ENCODE results near the gene RAD9A.
A peak's percentile ranks its signal among the peaks of the same experiment; 100 is the strongest.
"Not testable (repeated sequence)": the region's sequence is repeated elsewhere in the genome, so short reads cannot be mapped to it uniquely, and the experiment has no call there.

RAD9A gene

DNA sequence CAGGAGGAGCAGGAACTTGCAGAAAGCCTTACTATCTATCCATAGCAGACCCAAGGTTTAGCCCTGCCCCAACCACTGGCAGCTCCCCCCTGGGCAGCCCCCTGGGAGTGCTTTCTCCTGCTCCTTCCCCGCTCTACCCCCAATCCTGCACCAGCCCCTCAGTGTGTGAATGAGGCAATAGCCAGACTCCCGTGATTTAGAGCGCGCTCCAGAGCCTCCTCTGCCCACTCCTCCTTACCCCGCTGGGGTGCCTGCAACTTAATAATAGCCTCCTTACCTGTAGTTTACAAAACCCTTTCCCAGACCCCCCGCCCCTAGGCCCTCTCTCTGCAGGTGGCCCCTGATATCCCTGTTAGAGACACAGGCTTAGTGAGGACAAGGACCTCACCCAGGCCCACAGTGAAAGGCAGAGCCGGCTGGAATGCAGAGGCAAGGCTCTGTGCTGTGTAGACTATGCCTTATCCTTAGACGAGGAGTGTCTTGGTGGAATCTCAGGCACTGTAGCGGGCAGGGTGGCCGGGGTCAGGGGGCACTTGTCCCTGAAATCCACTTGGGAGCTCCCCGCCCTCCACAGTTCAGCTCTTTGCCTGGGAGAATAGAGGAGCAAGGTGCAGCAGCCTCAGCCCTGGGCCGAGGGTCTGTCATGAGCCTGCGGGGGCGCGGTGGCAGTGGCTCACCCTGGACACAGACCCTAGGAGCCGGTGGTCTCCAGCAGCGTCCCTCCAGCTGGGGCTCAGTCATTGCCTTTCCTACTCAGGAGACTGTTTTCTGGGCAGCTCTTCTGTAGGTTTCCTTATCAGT lies 19.4 kb downstream of the RAD9A start:
- no peak for DNase-seq

DNA sequence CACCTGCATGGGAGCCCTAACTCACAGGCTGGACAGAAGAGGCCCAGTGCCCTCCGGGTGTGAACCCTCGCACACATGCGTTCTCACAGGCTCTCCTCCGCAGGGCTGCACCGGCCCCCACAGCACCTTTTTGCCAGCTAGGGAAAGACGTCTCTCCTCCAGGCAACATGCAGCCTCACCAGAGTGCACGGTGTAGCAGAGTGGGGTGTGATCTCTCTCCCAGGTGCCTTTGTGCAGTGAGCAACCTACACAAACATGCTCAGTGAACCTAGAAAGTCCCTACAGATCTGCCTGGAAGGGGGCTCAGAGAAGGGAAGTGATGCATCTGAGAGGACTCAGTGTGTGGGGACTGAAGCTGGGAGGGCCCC lies 20.0 kb downstream of the RAD9A start:
- no peak for DNase-seq

DNA sequence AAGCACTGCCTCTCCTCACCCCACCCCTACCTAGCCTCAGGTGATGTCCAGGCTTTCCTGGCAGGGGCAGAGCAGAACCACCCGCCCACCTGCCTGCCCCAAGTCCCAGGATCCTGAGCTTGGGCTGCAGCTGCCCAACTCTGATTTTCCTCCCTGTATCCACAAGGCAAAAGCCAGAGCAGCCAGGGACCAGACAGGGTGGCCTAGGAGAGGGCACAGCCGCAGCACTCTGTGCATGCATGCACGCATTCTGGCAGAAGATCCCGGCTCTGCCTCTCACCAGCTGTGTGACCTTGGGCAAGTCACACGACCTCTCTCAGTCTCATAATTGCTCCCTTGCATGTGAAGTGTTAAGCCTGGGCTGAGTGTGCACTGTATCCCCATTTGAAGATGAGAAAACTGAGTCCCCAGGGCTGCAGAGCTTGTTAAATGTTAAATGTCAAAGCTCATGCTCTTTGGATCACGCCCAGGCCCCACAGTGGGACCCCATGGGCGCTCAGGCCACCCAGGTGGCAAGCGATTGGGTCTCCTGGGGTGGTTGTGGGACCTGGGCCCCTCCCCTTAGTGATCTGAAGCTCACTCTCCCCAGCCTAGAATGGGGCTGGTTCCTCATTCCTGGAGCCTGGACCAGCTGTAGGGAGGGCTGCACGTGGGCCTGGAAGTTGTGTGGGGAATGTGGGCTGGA lies 20.9 kb downstream of the RAD9A start:
- no peak for DNase-seq

DNA sequence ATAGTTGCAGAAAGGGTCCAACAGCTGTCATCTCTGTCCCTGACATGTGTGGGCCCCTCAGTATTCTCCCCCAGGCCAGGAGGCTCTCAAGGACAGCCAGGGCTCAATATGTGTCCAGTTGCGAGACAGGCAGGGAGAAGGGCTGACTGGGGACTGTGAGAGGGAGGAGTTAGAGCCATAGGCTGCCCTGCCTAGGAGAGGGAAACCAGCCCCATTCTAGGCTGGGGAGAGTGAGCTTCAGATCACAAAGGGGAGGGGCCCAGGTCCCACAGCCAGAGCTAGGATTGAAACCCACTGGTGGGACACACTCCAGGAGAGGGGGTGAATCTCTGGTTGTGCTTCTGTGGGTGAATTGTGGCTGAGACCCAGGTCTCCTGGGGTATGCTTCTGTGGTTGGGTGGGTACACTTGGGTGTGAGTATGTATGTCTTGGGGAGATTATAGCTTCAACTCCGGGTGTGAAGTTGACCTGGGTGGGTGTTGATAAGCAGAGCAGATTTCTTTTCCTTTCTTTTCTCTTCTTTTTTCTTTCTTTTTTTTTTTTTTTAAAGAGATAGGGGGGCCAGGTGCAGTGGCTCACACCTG lies 21.6 kb downstream of the RAD9A start:
- DNase-seq, result no peak

DNA sequence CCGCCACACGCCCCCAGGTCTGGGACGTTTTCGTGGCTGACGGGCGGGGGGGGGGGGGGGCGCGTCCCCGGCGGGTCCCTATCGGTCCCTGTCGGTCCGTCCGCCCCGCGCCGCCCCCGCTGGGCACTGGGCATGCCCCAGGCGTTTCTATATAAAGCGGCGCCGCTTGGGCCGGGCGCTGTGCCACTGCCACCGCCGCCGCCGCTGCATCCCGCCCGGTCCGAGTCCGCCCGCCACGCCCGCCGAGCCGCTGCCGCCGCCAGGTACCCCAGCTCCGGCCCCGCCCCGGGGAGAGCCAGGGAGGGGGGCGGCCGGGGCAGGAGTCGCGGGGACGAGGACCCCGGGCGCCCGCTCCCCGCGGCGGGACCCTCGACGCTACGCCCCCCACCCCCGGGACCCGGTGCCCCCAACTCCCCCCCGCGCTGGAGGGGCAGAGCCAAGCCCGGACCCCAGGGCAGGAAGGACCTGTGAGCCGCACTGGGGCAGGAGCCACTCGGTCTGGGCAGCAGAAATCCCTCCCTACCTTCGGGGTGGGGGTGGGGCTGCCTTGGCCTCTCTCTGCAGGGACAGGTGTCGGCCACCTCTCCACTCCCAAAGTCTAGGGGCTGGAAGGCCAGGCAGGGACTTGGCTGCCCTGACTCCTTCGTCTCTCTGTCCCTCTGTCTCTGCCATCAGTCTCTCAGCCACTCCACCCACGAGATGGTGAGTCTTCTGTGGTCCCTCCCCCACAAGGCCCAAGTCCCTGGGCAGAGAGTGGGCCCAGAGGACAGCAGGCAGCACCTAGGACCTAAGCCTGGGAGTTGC lies 23.9 kb downstream of the RAD9A start, which contains the start of gene CARNS1:
Gene CARNS1 (plus strand): TSS at position 178 of the 804 bp plus-strand sequence. CDS start 522 bp downstream, at position 700.
- no peak for DNase-seq

DNA sequence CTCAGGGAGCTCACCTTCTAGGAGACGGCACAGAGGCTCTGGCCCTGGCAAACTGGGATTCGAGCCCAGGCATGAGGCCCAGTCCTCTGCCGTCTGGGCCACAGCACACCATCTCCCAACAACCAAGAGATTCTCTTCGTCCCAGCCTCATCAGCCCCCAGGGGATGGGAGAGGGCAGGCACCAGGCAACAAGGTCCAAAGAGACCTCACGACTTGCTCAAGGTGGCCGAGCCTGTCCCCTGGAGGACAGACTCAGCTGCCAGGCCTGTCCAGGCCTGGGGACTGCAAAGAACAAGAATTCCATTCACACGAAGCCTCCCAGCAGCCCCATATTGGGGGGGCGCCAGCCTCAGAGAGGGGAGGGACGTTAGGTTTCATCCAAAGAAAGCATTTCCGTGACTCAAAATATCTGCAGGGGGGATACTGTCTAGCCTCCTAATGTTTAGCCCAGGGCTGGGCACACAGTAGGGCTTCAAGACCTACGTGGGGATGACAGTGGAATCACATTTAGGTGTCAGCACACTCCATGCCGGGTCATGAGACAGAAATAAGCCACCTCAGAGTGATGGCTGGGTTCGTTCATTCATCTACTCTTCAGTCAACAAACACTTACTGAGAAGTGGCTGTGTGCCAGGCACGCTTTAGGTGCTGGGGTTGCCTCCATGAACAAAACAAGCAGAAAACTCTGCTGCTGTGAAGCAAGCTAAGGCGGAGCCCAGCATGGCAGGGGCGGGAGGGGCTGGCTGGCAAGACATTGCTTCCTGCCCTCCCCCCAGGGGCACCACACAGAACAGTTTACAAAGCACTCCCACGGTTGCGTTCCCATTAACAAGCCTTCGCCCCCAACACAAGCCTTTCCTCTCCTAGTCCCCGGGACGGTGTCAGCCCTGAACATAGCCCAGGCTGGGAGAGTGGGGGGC lies 24.9 kb downstream of the RAD9A start:
- peak in 1 of 2 experiments; percentile 82 for DNase-seq

DNA sequence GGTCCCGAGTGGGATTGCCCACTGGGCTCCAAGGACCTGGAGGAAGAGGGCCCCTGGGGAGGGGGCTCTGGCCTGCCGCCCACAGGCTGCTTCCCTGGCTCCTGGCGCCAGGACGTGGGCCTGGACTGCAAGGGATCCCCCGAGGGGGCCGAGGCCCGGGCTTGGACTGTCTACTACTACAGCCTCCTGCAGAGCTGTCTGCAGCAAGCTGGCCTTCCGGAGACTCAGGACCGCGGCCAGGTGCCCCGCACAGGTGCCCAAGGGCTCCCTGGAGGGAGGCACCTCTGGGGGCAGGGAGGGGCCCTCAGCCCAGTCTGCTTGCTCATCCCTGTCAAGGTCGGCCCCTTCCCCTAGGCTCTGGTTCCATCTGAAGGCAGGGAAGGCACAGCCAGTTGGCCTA lies 25.6 kb downstream of the RAD9A start:
- DNase-seq, result no peak

DNA sequence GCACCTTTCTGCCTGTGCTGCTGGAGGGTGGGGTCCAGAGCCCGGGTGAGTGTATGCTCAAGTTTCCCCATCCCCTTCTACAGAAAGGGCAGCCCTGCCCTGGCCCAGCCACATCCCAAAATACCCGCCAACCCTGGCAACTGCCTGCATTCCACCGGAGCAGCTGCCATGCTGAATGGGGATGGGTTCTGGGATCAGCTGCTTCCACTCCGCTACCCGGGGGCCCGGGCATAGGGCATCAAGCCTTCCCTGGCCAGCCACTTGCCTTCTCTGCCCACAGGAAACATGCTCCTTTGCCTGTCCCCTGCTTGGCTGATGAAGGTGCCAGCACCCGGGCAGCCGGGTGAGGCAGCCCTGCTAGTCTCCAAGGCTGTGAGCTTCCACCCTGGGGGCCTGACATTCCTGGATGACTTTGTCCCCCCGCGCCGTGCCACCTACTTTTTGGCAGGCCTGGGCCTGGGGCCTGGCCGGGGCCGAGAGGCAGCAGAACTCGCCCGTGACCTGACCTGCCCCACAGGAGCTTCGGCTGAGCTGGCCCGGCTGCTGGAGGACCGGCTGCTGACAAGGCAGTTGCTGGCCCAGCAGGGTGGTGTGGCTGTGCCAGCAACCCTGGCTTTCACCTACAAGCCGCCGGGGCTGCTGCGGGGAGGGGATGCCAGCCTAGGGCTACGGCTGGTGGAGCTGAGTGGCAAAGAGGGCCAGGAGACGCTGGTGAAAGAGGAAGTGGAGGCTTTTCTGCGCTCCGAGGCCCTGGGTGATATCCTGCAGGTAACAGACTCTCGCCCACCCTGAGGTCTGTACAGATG lies 26.9 kb downstream of the RAD9A start:
- no peak for DNase-seq

DNA sequence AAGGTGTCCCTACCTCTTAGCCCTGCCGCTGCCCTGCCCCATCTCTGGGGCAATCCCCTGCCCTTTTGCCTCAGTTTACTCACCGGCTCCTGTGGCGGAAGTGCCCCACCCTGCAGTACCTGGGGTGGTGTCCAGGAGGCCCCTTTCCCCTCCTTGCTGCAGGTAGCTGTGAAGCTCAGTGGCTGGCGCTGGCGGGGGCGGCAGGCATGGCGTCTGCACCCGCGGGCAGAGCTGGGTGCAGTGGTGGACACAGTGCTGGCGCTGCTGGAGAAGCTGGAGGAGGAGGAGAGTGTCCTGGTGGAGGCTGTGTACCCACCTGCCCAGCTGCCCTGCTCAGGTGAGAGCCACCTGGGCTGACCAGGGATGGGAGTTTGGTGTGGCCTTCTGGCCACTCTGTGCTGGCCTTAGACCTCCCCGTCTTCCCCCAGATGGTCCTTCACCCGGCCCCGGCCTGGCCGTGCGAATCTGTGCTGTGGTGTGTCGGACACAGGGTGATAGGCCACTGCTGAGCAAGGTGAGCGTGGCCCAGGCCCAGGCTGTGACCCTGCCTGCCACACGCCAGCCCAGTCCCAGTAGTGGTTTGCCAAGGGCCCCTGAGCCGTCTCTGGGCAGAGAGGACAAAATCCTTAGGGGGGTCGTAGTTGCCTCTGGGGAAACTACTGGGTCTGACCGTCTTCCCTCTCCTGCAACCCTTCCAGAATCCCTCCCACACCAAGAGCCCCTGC lies 27.7 kb downstream of the RAD9A start:
- no peak for DNase-seq

DNA sequence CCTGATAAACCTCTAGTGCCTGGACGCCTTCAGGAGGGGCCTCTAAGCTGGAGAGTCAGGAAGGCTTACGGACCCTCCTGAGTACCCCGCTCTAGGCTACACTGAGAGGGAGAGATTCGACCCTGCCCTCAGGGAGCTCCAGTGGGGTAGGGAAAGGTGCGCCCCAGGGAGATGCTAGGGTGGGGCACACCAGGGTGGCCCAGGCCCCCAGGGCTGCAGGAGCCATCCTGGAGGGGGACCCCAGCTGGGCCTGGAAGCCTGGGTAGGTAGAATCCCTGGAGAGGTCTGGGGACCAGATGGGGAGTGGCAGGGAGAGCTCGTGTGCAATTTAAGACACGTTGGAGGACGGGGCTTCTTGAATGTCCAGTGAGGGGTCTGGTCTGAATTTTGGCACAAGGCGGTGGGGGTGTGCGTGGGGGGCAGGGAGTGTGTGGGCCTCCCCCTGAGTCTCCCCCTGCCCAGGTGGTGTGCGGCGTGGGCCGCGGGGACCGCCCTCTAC lies 28.4 kb downstream of the RAD9A start:
- no peak for DNase-seq

DNA sequence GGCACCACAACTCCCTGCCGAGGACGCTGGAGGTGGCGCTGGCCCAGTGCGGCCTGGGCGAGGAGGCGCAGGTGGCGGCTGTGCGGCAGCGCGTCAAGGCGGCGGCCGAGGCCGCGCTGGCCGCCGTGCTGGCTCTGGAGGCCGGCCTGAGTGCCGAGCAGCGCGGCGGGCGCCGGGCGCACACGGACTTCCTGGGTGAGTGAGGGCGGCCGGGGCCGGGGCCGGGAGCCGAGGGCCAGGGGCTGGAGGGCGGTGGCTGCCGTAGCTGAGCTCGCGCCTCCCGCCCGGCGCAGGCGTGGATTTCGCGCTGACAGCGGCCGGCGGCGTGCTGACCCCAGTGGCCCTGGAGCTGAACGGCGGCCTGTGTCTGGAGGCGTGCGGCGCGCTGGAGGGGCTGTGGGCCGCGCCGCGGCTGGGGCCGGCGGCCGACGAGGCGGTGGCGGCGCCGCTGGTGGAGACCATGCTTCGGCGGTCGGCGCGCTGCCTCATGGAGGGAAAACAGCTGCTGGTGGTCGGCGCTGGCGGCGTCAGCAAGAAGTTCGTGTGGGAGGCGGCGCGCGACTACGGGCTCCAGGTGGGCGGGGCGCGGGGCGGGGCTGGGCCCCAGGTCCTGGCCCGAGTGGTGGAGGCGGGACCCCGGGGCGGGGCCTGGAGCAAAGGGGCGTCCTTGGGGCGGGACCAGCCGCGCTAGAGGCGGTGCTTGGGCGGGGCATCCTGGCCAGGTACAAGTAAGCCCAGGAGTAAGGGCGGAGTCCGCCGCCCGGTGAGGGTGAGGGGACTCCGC lies 29.1 kb downstream of the RAD9A start:
- DNase-seq, result peak; percentile 97 to 100

DNA sequence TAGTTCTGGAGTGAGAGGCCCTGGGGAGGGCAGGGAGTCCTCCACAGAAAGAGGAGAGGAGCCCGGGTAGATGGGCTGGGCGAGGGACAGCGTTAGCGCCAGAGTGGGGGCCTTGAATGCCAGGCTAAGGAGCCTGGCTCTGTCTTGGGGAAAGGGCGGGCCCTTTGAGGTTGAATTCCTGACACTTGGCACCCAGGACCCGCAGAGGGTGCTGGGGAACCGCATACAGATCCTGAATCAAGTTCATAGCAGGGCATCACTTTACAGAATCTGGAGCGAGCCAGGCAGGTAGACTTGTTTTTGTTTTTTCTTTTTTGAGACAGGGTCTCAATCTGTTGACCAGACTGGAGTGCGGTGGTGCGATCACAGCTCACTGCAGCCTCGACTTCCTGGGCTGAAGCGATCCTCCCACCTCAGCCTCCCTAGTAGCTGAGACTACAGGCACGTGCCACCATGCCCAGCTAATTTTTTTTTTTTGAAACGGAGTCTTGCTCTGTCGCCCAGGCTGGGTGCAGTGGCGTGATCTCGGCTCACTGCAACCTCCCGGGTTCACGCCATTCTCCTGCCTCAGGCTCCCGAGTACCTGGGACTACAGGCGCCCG lies 29.7 kb downstream of the RAD9A start:
- no peak for DNase-seq

DNA sequence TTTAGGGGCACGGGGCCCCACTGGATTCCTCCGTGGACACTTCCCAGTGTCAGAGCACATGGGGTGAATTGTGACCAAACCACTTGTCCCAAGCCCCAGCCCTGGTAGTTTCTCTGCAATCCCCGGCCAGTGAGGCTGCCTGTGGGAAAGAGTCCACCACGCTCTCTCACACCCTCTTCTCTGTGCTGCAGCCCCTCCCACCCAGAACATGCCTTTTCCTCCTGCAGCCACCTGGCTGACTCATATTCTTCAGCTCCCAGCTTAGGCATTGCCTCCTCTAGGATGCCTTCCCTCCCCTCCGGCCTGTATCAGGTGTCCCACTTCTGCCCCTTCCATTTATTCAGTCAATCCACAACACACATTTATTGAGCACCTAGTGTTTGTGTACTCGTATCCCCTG lies 31.1 kb downstream of the RAD9A start:
- DNase-seq, result no peak

DNA sequence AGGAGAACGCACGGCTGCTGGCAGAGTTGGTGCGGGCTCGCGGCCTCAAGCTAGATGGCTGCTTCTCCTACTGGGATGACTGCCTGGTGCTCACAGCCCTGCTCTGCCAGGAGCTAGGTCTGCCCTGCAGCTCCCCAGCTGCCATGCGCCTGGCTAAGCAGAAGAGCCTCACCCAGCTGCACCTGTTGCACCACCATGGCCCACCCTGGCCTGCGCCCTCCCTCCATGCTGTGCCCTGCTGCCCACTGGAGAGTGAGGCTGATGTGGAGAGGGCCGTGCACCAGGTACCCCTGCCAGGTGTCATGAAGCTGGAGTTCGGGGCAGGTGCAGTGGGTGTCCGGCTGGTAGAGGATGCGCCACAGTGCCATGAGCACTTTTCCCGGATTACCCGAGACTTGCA lies 31.7 kb downstream of the RAD9A start:
- DNase-seq, result no peak

DNA sequence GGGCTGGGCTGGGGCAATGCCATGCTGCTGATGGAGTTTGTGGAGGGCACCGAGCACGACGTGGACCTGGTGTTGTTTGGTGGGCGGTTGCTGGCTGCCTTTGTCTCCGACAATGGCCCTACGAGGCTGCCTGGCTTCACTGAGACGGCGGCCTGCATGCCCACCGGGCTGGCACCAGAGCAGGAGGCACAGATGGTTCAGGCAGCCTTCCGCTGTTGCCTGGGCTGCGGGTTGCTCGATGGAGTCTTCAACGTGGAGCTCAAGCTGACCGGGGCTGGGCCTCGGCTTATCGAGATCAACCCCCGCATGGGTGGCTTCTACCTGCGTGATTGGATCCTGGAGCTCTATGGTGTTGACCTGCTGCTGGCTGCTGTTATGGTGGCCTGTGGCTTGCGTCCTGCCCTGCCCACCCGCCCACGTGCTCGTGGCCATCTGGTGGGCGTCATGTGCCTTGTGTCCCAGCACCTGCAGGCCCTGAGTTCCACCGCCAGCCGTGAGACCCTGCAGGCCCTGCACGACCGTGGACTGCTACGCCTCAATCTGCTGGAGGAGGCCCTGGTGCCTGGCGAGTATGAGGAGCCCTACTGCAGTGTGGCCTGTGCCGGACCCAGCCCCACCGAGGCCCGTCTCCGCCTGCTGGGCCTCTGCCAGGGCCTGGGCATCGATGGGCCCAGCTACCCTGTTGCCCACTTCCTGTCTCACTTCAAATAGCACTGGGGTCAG lies 32.3 kb downstream of the RAD9A start:
- no peak for DNase-seq

DNA sequence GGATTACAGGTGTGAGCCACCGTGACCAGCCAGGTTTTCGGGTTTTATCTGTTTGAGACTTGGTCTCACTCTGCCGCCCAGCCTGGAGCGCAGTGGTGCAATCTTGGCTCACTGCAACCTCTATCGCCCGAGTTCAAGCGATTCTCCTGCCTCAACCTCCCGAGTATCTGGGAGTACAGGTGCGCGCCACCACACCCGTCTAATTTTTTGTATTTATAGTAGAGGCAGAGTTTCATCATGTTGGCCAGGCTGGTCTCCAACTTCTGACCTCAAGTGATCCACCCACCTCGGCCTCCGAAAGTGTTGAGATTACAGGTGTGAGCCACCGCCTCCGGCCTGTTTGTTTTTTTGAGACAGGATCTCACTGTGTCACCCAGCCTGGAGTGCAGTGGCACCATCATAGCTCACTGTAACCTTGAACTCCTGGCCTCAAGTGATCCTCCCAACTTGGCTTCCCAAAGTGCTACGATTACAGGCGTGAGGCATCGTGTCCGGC lies 35.6 kb downstream of the RAD9A start:
- DNase-seq, result not testable (repeated sequence)

DNA sequence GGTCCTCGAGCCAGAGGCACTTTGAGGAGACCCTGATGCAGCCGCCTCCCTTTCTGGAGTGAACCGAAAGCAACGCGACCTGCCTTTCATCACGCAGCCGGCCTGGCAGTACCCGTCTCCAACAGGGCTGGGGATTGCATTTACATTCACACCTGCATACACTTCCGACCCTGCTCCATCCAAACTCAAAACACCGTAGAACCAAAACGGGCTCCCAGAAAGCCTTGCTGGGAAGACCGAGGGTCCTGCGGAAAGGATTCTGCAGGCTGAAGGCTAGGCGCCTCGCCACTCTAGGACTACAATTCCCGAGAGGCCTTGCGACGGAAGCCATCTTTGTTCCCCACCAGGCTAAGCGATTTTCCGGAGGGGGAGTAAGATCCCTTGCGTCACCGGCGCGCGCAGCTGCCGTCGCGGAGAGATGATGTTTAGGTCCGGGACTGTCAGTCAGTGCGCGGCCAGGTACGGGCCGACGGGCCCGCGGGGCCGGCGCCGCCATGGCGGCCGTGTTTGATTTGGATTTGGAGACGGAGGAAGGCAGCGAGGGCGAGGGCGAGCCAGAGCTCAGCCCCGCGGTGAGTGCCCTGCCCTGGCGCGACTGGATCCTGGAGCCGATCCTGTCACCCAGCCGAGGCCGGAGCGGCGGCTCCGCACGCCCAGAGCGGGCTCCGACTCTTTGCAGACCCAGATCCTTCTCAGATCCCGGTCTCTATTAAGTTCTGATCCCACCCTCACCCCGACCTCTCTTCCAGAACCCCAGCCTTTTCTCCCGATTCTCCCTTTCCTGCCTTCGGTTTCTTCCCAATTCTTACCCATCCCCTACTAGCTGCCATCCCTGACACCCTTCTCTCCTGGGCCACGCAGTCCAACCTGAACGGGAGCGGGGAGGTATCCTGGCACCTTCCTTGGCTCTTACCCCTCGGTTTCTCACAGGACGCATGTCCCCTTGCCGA lies 36.5 kb downstream of the RAD9A start, which contains the start of gene RPS6KB2:
Gene RPS6KB2 (plus strand): TSS at position 443 of the 950 bp plus-strand sequence. CDS start 52 bp downstream, at position 495.
- DNase-seq, result peak; percentile 98 to 99
